Stimulated activated CD8-positive, alpha-beta memory T cell treated with anti-CD3 and anti-CD28 coated beads, Interleukin-7, amount 100 ng/mL, for 4 hours (primary cell): ENCODE measurements around the gene PRKG1.

Source experiments
- DNase-seq, 2 donors: peaks; one replicate each; pipeline ENCODE4 v3.0.0-alpha.2; 2020; ENCODE audit warnings: low read depth in 2 of 2

PRKG1 gene

GRCh38 chr10:51806079-51806835 lies 732.0 kb downstream of the PRKG1 start:
- DNase-seq, result no peak

DNA sequence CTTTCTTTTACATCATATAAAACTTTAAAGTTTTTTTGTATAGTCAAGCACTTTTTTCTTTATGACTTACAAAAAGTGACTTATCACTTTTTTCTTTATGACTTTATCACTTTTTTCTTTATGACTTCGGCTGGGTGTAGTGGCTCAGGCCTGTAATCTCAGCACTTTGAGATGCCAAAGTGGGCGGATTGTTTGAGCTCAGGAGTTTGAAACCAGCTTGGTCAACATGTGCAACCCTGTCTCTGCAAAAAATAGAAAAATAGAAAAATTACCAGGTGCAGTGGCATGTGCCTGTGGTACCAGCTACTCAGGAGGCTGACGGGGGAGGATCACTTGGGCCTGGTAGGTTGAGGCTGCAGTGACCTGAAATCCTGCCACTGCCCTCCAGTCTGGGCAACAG lies 733.9 kb downstream of the PRKG1 start:
- no peak for DNase-seq

DNA sequence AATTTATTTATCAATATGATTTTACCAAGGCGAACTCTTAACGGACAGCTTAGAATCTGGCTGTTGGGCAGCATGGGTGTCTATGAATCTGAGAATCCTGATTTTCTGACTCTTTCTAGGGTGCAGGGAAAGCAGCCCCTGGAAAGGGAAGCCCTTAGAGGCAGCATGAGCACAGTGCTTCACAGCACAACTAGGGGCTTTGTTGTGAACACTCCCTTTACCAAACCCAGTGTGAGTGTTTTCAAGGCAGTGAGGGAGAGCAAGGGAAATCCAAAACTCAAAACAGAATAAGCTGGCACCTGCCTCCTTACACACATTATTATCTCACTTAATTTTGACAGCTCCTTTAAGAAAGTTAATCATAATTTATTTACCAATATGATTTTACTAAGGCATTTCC lies 741.4 kb downstream of the PRKG1 start:
- DNase-seq, result no peak

DNA sequence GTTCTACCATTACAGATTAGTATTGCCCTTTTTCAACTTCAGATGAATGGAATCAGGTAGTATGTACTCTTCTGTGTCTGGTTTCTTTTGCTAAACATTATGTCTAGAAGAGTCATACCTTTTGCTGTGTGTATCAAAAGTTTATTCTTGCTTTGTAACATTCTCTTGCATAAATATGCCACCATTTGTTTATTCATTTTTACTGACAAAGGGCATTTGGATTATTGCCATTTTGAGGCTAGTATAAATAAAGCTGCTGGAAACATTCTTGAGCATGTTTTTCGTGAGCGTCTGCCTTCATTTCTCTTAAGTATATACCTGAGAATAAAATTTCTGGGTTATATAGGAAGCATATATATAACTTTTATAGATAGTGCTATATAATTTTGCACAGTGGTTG lies 746.8 kb downstream of the PRKG1 start:
- no peak for DNase-seq

DNA sequence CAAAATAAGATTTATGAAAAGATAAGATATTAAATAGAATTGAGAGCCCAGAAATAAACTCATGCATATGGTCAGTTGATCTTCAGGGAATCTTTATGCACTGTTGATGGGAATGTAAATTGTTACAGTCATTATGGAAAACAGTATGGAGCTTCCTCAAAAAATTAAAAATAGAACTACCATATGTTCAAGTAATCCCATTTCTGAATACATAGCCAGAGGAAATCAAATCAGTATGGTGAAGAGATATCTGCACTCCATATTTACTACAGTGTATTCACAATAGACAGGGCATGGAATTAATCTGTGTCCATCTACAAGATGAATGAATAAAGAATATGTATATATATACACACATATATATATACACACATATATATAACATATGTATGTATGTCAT lies 747.5 kb downstream of the PRKG1 start:
- no peak for DNase-seq

GRCh38 chr10:51832652-51833383 lies 758.5 kb downstream of the PRKG1 start:
- no peak for DNase-seq

GRCh38 chr10:51834548-51834947 lies 760.3 kb downstream of the PRKG1 start:
- no peak for DNase-seq

- no peak for DNase-seq
These were observed 764.2 kb downstream of the PRKG1 start for GRCh38 chr10:51838471-51838870.

- DNase-seq, result no peak
These were observed 769.7 kb downstream of the PRKG1 start for GRCh38 chr10:51843966-51844365.

DNA sequence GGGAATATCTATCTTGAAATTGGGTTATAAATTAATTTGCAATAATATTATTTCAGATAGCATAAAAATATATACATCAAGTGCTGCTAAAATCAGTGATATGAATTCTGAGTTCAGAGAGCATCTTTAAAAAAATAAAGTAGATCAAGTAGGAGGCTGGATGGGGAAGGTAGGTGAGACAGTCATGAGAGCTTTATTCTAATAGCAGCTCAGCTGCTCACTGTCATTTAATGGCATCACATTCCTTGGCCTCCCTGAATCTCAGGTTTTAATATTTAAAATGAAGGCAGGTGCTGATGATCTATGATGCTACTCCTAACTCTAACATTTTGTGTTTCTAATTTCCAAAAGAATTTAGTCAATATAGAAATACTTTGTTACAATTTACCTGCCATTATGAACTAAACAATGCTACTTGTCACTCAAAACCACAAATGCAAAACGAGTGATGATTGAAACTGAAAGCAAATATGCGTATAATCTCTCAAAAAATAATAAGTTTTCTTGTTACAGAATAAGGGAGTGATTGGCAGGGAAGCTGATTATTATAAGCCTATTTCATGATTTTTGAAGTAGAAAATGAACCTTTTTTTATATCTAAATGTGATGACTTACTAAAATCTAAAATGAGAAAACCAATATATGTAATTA lies 772.7 kb downstream of the PRKG1 start:
- DNase-seq, result no peak

DNA sequence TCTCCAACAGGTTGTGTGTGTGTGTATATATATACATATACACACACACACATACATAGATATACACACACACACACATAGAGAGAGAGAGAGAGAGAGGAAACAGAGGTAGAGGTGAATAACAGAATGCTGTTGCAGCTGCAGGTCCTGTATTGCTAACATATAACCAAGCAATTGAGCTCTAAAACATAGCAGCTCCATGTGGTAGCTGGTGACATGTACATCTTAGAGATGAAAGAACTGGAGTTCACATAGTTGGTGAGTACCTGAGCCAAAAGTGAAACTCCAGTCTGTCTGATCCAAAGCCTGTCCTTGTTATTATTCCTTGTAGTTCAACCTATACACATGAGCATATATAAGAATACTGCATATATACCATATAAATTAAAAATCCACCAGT lies 778.0 kb downstream of the PRKG1 start:
- no peak for DNase-seq

- no peak for DNase-seq
These were observed 783.0 kb downstream of the PRKG1 start for GRCh38 chr10:51857305-51857704.

GRCh38 chr10:51860257-51860656 lies 786.0 kb downstream of the PRKG1 start:
- no peak for DNase-seq

DNA sequence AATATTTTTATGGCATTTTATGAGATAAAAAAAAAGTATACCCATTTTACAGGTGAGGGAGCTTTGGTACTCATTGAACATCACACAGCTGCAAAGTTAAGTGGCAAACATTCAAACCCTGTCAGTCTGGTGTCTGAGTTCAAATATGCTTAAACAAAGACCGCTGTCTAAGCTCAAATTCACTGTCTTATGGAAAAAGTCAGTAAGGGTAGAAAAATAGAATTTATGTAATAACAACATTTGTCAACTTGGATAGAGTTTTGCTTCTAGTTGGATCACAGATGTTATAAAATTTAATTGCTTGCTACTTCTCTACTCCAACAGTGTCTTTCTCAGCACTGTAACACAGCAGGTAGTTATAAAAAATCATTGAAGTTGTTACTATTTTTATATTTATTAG lies 786.8 kb downstream of the PRKG1 start:
- DNase-seq, result no peak

- DNase-seq, result no peak
These were observed 787.4 kb downstream of the PRKG1 start for GRCh38 chr10:51861731-51862130.

DNA sequence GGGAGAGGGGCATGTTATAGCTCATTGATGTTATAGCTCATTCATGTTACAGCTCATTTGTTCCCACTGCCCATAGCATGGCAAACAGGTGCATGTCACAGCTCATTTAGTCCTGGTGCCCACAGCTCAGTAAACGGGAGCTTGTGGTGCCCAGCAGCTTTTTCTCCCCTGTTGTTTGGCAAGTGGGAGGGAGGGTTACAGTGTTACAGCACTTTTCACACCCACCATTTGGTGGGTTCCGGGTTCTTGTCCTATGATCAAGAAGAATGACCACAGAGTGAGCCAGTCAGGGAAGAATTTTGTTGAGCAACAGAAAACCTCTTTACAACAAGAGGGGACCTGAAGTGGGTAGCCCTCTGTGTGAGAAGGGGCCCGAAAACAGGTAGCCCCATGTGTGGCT lies 787.9 kb downstream of the PRKG1 start:
- DNase-seq, result no peak

DNA sequence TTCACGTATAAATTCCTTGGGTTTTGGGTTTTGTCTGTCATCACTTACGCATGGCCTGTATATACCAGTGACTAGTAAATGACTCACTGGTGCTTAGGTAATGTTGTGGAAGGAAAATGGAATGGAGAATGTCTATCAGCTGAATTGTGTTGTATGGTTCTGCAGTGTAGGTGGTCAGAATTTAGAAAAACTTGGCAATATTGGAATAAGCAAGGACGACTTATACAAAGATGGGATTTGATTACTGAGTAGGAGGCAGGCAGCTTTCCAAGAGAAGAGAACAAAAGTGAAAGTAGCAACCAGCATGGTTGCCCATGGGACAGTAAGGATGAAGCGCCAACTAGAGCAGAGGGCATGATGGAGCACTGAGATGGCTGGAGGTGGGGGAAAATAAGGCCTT lies 793.7 kb downstream of the PRKG1 start:
- no peak for DNase-seq

DNA sequence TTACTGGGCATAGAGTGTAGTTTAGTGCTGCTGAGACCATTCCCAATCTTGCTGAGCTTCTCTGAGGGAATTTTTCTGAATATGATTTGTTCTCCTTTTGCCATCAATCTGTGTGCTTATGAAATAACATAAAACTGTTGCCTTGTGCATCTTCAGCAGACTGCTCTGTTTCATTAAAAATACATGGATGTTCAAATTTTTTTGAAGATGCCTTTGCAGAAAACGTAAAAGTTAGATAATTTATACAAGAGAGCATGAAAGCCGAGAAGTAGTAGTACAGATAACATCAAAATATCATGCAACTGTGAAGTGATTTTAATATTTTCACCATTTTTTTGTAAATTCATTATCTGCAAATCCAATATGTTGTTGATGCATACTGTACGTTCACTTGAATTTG lies 799.8 kb downstream of the PRKG1 start:
- no peak for DNase-seq

DNA sequence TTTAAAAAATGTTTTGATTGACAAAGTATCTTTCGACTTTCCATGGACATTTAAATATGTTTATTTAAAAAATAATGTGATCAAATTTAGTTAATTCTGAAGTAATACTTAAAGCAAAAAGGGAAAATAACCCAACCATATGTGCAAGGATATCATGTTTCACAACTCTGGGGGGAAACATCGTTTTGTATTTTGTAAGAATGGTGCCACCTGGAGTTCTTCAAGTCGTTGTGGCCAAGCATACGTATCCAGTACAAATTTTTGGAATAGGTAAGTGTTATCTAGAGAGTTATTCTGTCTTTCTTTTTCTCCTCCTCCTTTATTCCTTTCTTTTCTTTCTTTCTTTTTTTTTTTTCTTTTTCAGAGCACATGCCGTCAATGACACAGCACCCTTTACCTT lies 801.3 kb downstream of the PRKG1 start:
- DNase-seq, result no peak

- DNase-seq, result no peak
These were observed 802.2 kb downstream of the PRKG1 start for GRCh38 chr10:51876503-51876902.

DNA sequence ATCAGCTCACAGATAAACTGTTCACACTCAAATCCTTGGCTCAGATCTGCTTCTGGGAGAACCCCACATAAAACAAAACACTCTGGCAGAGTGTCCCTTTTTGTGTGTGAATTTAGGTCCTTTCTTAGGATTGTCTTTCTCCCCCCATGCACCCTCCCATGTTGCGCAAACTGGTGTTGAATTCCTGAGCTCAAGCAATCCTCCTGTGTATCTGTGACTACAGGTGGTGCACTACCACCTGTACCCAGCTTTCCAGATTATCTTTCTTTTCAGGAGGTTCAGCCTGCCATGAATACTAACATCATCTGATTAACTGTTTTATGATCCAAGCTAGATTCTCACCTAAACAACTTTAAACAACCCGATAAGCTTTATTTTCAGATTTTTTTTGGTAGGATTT lies 802.7 kb downstream of the PRKG1 start:
- no peak for DNase-seq

GRCh38 chr10:51877636-51878035 lies 803.3 kb downstream of the PRKG1 start:
- no peak for DNase-seq

- DNase-seq, result no peak
These were observed 804.4 kb downstream of the PRKG1 start for GRCh38 chr10:51878695-51879094.
